ENCODE results near the gene KLK3. TPM values are rescaled to one million over a fixed set of nuclear protein-coding genes. Genes with fewer than 3 reads are reported as not detected.

KLK3 gene
- total RNA-seq, 2 experiments from 2014 or later = not detected

DNA sequence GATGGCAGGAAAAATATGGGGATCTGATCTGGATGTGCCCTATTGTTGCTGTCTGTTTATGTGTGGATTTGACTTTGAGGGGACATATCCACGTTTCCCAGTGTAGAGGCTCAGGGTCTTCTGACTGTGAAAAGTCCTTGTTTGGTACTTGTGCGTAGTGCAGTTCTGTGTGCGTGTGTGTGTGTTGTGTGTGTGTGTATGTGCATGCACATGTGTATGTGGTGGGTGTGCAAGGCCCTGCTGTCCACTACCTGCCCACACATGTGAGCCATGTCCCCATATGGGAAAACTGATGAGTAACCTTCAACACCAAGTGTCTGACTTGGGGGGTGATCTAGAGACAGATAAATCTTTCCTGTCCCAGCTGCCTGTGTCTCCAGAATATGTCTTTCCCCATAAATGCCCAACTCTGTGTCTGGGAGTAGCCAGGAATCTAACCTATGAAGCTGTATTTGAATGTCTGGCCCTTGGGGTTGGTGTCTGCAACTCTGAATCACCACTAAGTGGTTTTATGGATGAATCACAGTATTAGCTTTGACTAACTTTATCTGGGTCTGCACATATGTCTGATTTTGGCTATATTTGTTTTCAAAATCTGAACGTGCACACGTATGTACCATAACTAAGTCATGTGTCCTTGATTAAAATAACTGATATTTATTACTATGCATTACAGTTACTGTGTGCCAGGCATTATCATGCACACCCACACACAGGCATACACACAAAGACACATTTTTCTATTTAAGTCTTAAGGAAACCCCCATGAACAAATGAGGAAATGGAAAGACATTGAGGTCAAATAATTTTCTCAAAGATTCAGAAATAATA lies 35.9 kb downstream of the KLK3 start:
- H3K9me3 ChIP-seq (ENCODE audit: control insufficient read depth in 1 of 2, insufficient read depth in 1 of 2, low read length in 2 of 2) = peaks cover 4 to 19% of the 10 kb centered on the region in 2 experiments
- H3K36me3 Mint-ChIP-seq (ENCODE audit: low read depth) = no peaks in the 10 kb centered on the region
- POLR2A ChIA-PET = no interaction called here
- CTCF ChIA-PET = no interaction called here
- no peaks in the 10 kb centered on the region for H3K36me3 ChIP-seq (ENCODE audit: insufficient read depth, low read length)
- no peak overlapping the region for H3K27ac Mint-ChIP-seq
- no peaks in the 10 kb centered on the region for H3K4me1 Mint-ChIP-seq (ENCODE audit: low read depth)
- H3K27ac ChIP-seq (ENCODE audit: low read depth in 1 of 2, low read length in 2 of 2) = no peak overlapping the region
- no peak overlapping the region for H3K4me3 Mint-ChIP-seq
- TF ChIP-seq, protein P1, sequence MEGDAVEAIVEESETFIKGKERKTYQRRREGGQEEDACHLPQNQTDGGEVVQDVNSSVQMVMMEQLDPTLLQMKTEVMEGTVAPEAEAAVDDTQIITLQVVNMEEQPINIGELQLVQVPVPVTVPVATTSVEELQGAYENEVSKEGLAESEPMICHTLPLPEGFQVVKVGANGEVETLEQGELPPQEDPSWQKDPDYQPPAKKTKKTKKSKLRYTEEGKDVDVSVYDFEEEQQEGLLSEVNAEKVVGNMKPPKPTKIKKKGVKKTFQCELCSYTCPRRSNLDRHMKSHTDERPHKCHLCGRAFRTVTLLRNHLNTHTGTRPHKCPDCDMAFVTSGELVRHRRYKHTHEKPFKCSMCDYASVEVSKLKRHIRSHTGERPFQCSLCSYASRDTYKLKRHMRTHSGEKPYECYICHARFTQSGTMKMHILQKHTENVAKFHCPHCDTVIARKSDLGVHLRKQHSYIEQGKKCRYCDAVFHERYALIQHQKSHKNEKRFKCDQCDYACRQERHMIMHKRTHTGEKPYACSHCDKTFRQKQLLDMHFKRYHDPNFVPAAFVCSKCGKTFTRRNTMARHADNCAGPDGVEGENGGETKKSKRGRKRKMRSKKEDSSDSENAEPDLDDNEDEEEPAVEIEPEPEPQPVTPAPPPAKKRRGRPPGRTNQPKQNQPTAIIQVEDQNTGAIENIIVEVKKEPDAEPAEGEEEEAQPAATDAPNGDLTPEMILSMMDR (IDR thresholded peaks at IDR 0.05) = no peak
- H3K27me3 Mint-ChIP-seq = peaks cover 49% of the 10 kb centered on the region
- no peak for ATAC-seq (ENCODE audit: poor library complexity)
- H3K9me3 Mint-ChIP-seq = no peaks in the 10 kb centered on the region
- H3K4me1 ChIP-seq (ENCODE audit: insufficient read depth, low read length) = no peaks in the 10 kb centered on the region
- H3K27me3 ChIP-seq (ENCODE audit: control insufficient read depth in 1 of 2, insufficient read depth in 2 of 2, low read length in 2 of 2) = peaks cover 4 to 16% of the 10 kb centered on the region in 2 experiments
- intact Hi-C loops (cut with DNase I, micrococcal nuclease) = no loop called here
- DNase-seq = no peak
- no peak overlapping the region for H3K4me3 ChIP-seq (ENCODE audit: low read length)

DNA sequence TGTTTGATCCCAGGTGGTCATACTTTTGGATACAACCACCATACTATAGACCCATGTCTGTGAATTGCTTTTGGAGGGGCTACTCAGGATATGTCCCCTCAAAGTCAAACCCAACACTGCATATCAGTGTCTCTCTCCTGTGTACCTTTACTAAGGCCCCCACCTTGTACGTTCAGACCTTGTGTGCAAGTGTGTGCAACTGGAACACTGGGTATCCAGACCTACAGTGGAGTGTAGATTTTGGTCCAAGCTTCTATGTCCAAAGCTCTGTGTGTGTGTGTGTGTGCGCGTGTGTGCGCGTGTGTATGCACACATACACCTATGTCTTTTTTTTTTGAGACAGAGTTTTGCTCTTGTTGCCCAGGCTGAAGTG lies 36.5 kb downstream of the KLK3 start:
- H3K9me3 ChIP-seq (ENCODE audit: control insufficient read depth in 1 of 2, insufficient read depth in 1 of 2, low read length in 2 of 2) = peaks cover 4 to 21% of the 10 kb centered on the region in 2 experiments
- Mint-ChIP-seq H3K9me3 (no peaks in the 10 kb centered on the region), H3K4me1 (ENCODE audit: low read depth) (no peaks in the 10 kb centered on the region), H3K27ac (no peak overlapping the region), H3K27me3 (peaks cover 46% of the 10 kb centered on the region), H3K4me3 (no peak overlapping the region), H3K36me3 (ENCODE audit: low read depth) (no peaks in the 10 kb centered on the region)
- H3K4me1 ChIP-seq (ENCODE audit: insufficient read depth, low read length) = no peaks in the 10 kb centered on the region
- intact Hi-C loops (cut with DNase I, micrococcal nuclease) = no loop called here
- TF ChIP-seq, protein P1 (IDR thresholded peaks at IDR 0.05) = no peak
- ATAC-seq (ENCODE audit: poor library complexity) (no peak), DNase-seq (no peak)
- CTCF ChIA-PET = no interaction called here
- peaks cover 4 to 11% of the 10 kb centered on the region in 2 experiments for H3K27me3 ChIP-seq (ENCODE audit: control insufficient read depth in 1 of 2, insufficient read depth in 2 of 2, low read length in 2 of 2)
- H3K4me3 ChIP-seq (ENCODE audit: low read length) = no peak overlapping the region
- POLR2A ChIA-PET = no interaction called here
- H3K36me3 ChIP-seq (ENCODE audit: insufficient read depth, low read length) = no peaks in the 10 kb centered on the region
- H3K27ac ChIP-seq (ENCODE audit: low read depth in 1 of 2, low read length in 2 of 2) = no peak overlapping the region

DNA sequence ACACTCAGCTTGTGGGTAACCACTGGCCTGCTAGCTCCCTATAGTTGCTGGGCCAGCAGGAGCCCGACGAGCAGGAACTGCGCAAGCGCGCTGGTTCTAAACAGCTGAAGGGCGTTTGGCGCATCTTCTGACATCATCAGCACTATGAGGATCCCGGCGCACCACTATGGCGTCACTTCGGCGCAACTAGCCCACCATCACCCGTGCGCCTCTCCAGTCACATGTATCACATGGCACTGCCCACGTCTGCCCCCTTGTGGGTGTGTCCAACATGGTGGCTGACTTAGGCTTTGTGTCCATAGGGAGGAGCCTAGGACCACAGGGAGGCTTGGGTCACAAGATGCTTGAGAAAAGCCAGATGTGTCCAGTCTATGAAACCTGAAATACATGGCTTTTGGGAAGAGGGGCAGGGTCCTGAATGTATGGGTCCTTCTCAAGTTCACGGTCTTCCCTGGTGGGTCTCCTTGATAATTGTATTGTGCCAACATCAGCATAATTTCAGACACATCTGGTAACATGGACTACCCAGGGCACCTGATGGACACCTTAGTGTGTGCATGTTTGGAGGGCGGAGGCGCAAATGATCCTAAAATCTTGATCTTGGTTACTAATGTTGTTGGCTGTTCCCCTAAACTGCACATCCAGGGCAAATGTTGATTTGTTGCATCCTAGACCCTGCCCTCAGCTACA lies 38.5 kb downstream of the KLK3 start:
- POLR2A ChIA-PET = no interaction called here
- no peak overlapping the region for H3K4me3 Mint-ChIP-seq
- TF ChIP-seq, protein P1 (IDR thresholded peaks at IDR 0.05) = no peak
- H3K36me3 Mint-ChIP-seq (ENCODE audit: low read depth) = no peaks in the 10 kb centered on the region
- peaks cover 47% of the 10 kb centered on the region for H3K27me3 Mint-ChIP-seq
- CTCF ChIA-PET = no interaction called here
- H3K4me3 ChIP-seq (ENCODE audit: low read length) = no peak overlapping the region
- no peaks in the 10 kb centered on the region for H3K36me3 ChIP-seq (ENCODE audit: insufficient read depth, low read length)
- H3K4me1 Mint-ChIP-seq (ENCODE audit: low read depth) = no peaks in the 10 kb centered on the region
- intact Hi-C loops (cut with DNase I, micrococcal nuclease) = no loop called here
- H3K4me1 ChIP-seq (ENCODE audit: insufficient read depth, low read length) = no peaks in the 10 kb centered on the region
- ATAC-seq (ENCODE audit: poor library complexity) (no peak), DNase-seq (no peak)
- H3K9me3 Mint-ChIP-seq = no peaks in the 10 kb centered on the region
- no peak overlapping the region for H3K27ac ChIP-seq (ENCODE audit: low read depth in 1 of 2, low read length in 2 of 2)
- H3K27ac Mint-ChIP-seq = no peak overlapping the region
- H3K27me3 ChIP-seq (ENCODE audit: control insufficient read depth in 1 of 2, insufficient read depth in 2 of 2, low read length in 2 of 2) = peaks cover 2 to 4% of the 10 kb centered on the region in 2 experiments
- peaks cover 4 to 21% of the 10 kb centered on the region in 2 experiments for H3K9me3 ChIP-seq (ENCODE audit: control insufficient read depth in 1 of 2, insufficient read depth in 1 of 2, low read length in 2 of 2)

Measured in CD4-positive, alpha-beta T cell (primary cell).